Superior temporal gyrus (tissue), 1 donor: Measurements from ENCODE around the gene SYNPO2L.
A peak's percentile ranks its signal among the peaks of the same experiment; 100 is the strongest.
"Not testable (repeated sequence)": the region's sequence is repeated elsewhere in the genome, so short reads cannot be mapped to it uniquely, and the experiment has no call there.

Experiments
- DNase-seq: peaks from one replicate; pipeline ENCODE4 v3.0.0-alpha.2; 2016; ENCODE audit errors: extremely low spot score

SYNPO2L gene

GRCh38 chr10:73655990-73656298 is at the start of gene SYNPO2L:
Gene SYNPO2L (minus strand): TSS chr10:73656029. CDS start chr10:73655922, 107 bp downstream.
- DNase-seq = no peak

- not testable (repeated sequence) for DNase-seq
Measured at GRCh38 chr10:73703924-73704323, 48.1 kb upstream of the SYNPO2L start.

- not testable (repeated sequence) for DNase-seq
Measured at GRCh38 chr10:73698819-73699218, 43.0 kb upstream of the SYNPO2L start.

- DNase-seq = not testable (repeated sequence)
Measured at GRCh38 chr10:73697675-73698159, 41.9 kb upstream of the SYNPO2L start, which contains the start of gene AGAP5. Gene AGAP5 (minus strand): TSS chr10:73698109. CDS start chr10:73697755, 354 bp downstream.

- not testable (repeated sequence) for DNase-seq
Measured at GRCh38 chr10:73695302-73695701, 39.5 kb upstream of the SYNPO2L start.

- DNase-seq = not testable (repeated sequence)
Measured at GRCh38 chr10:73690755-73691154, 34.9 kb upstream of the SYNPO2L start.

- not testable (repeated sequence) for DNase-seq
Measured at GRCh38 chr10:73689596-73689995, 33.8 kb upstream of the SYNPO2L start.

- not testable (repeated sequence) for DNase-seq
Measured at GRCh38 chr10:73687641-73688040, 31.8 kb upstream of the SYNPO2L start.

GRCh38 chr10:73674546-73674945 is 18.7 kb upstream of the SYNPO2L start:
- not testable (repeated sequence) for DNase-seq

GRCh38 chr10:73668378-73668777 is 12.5 kb upstream of the SYNPO2L start:
- not testable (repeated sequence) for DNase-seq

- DNase-seq = not testable (repeated sequence)
Measured at GRCh38 chr10:73666153-73666809, 10.5 kb upstream of the SYNPO2L start.

- not testable (repeated sequence) for DNase-seq
Measured at GRCh38 chr10:73665581-73665980, 9.8 kb upstream of the SYNPO2L start.

- DNase-seq = not testable (repeated sequence)
Measured at GRCh38 chr10:73664156-73665040, 8.6 kb upstream of the SYNPO2L start.

- DNase-seq = not testable (repeated sequence)
Measured at GRCh38 chr10:73663621-73664020, 7.8 kb upstream of the SYNPO2L start.

- not testable (repeated sequence) for DNase-seq
Measured at GRCh38 chr10:73662705-73663104, 6.9 kb upstream of the SYNPO2L start.

- DNase-seq = no peak
Measured at GRCh38 chr10:73655257-73655989, 406 bp downstream of the SYNPO2L start.

GRCh38 chr10:73653701-73654100 is 2.1 kb downstream of the SYNPO2L start:
- no peak for DNase-seq

- DNase-seq = no peak
Measured at GRCh38 chr10:73653195-73653594, 2.6 kb downstream of the SYNPO2L start.

GRCh38 chr10:73650537-73651331 is 5.1 kb downstream of the SYNPO2L start:
- peak; percentile 26 for DNase-seq

- no peak for DNase-seq
Measured at GRCh38 chr10:73649876-73650536, 5.8 kb downstream of the SYNPO2L start.
